Measurements from ENCODE around the gene FMO2.

Gene FMO2, protein sequence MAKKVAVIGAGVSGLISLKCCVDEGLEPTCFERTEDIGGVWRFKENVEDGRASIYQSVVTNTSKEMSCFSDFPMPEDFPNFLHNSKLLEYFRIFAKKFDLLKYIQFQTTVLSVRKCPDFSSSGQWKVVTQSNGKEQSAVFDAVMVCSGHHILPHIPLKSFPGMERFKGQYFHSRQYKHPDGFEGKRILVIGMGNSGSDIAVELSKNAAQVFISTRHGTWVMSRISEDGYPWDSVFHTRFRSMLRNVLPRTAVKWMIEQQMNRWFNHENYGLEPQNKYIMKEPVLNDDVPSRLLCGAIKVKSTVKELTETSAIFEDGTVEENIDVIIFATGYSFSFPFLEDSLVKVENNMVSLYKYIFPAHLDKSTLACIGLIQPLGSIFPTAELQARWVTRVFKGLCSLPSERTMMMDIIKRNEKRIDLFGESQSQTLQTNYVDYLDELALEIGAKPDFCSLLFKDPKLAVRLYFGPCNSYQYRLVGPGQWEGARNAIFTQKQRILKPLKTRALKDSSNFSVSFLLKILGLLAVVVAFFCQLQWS

GRCh38 chr1:171185091-171185490 lies at the start of gene FMO2:
TSS of gene FMO2 (plus strand) at chr1:171185300. CDS start at chr1:171185714, 414 bp downstream.
- no peak for DNase-seq (ENCODE audit: low read depth in 2 of 2, low spot score in 1 of 2)

DNA sequence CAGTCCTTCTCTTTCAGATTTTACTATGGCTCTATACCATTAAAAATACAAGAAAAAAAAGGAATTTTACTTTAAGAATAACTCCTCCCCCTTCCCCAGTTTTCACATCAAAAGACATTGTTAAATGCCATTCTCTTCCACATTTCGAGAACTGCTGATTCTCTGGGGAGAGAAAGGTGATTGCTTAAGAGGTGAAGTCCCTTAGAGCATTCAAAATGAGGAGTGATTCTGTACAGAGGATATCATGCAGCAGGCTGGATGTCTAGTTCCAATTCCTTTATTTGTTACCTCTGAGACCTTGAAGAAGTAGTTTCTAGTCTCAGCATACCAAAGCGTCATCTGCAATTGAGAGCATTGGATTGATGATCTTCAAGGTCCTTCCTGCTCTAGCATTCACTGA lies 47.5 kb upstream of the FMO2 start:
- DNase-seq (ENCODE audit: low read depth in 2 of 2, low spot score in 1 of 2), result no peak

DNA sequence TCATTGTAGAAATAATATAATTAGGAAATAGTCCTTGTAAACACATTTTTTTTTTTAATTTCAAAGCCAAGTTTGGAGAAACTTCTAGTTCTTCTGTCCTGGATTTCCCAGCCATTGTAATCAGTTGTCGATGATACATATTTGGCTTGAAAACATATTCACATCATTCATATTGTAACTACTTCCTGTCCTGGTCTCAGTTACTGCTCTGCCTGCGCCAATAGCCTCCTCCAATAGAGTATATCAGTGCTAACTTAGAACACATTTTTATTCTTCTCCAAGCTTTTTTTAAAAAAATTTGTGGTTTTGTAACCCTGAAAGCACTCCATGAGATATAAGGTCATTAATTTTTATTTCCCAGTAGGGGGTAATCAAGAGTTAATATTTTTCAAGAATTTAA lies 46.1 kb upstream of the FMO2 start:
- DNase-seq (ENCODE audit: low read depth in 2 of 2, low spot score in 1 of 2), result no peak

- DNase-seq (ENCODE audit: low read depth in 2 of 2, low spot score in 1 of 2), result no peak
Observed at GRCh38 chr1:171139890-171140289, 45.2 kb upstream of the FMO2 start.

DNA sequence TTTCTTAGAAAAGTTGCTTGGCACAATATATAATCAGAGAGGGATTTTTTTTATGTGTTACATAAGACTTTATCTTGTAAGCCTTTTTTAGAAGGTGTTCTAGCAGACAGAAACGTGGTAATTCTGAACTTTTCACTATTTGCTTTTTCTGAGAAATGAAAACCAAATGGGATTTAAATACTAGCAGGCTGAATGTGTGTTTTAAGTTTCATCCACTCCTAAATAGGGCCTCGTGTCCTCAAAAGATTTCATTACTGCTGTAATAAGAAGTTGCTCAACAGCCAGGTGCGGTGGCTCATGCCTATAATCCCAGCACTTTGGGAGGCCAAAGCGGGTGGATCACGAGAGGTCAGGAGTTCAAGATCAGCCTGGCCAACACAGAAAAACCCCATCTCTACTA lies 44.7 kb upstream of the FMO2 start:
- DNase-seq (ENCODE audit: low read depth in 2 of 2, low spot score in 1 of 2), result no peak

- DNase-seq (ENCODE audit: low read depth in 2 of 2, low spot score in 1 of 2), result no peak
Observed at GRCh38 chr1:171140956-171141687, 44.0 kb upstream of the FMO2 start.

GRCh38 chr1:171141688-171142415 lies 43.2 kb upstream of the FMO2 start:
- no peak for DNase-seq (ENCODE audit: low read depth in 2 of 2, low spot score in 1 of 2)

GRCh38 chr1:171142416-171143385 lies 42.4 kb upstream of the FMO2 start:
- no peak for DNase-seq (ENCODE audit: low read depth in 2 of 2, low spot score in 1 of 2)

DNA sequence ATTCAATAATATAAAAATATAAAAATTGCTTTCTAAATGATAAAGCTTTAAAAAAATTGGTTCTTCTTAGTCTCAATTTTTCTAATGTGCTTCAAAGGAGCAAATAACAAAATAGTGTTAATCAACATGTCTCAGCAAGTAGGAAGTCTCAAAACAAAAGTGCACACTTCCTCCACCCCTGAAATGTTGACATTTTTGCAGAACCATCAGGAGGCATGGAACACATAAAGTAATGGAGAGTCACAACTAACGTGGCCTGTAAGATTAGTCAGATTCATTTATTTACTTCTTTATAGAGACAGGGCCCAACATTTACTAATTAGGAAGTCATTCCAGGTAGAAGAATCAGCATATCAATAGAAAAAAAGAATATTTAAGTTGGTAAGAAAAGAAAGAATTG lies 34.9 kb upstream of the FMO2 start:
- DNase-seq (ENCODE audit: low read depth in 2 of 2, low spot score in 1 of 2), result no peak

- DNase-seq (ENCODE audit: low read depth in 2 of 2, low spot score in 1 of 2), result no peak
Observed at GRCh38 chr1:171152549-171152948, 32.6 kb upstream of the FMO2 start.

- no peak for DNase-seq (ENCODE audit: low read depth in 2 of 2, low spot score in 1 of 2)
Observed at GRCh38 chr1:171155484-171155883, 29.6 kb upstream of the FMO2 start.

DNA sequence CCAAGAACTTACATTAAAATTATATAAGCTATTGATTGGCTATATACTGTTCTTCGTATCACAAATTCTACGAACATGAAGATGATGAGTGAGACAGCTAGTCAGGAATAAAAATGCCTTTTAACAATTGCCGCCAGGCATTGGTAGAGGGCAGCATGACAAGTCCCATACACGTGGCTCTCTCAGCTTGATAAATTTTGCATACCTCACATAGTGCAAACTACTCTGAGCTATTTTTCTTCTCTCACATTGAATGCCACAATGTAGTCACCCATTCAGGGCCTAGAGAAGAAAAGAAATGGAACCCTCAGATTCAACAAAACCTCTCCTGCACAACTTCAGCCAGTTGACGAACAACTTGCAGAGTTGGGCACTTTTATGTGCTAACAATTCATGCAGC lies 27.0 kb upstream of the FMO2 start:
- DNase-seq (ENCODE audit: low read depth in 2 of 2, low spot score in 1 of 2), result no peak

- DNase-seq (ENCODE audit: low read depth in 2 of 2, low spot score in 1 of 2), result no peak
Observed at GRCh38 chr1:171158551-171158950, 26.5 kb upstream of the FMO2 start.

- DNase-seq (ENCODE audit: low read depth in 2 of 2, low spot score in 1 of 2), result no peak
Observed at GRCh38 chr1:171159148-171159547, 26.0 kb upstream of the FMO2 start.

DNA sequence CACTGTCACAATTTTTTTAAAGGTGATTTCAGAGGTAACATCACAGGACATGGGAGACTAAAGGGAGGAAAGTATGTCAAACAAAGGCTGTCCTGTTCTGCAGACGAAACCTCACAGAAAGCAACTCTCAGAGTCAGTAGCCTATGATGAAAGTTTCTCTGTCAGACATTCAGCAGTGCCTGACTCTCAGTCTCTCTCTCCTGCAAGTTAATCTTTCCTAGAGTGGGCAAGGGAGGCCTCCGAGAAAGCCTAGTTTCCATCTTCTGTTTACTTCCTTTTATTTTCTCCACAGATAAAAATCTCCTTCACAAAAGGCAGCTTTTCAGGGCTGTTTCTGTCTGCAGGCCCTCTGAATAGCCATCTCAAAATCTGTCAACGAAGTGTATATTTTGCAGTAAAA lies 24.9 kb upstream of the FMO2 start:
- DNase-seq (ENCODE audit: low read depth in 2 of 2, low spot score in 1 of 2), result no peak

DNA sequence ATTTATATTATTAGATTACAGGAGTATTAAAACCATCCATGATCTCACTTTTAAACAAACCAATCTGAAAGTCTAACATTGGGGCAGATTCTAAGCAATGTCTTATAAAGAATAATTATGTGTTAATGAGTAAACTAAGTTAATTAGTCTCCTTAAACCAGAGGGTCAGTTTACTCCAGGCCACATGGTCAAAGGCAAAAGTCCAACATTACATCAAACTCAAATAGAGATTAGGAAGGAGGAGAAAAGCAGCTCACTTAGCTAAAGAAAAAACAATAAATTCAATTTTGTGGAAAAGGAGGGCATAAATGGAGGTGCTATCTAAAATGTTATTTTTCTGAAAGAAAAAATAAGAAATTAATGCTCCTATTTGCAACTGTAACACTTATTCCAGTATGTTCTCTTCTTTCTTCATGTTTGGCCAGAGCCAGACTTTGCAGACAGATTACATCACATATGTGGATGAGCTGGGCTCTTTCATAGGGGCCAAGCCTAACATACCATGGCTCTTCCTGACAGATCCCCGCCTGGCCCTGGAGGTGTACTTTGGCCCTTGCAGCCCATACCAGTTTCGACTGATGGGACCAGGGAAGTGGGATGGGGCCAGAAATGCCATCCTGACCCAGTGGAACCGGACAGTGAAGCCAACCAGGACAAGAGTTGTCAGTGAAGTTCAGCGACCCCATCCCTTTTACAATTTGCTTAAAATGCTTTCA lies 24.3 kb upstream of the FMO2 start:
- DNase-seq (ENCODE audit: low read depth in 2 of 2, low spot score in 1 of 2), result no peak

DNA sequence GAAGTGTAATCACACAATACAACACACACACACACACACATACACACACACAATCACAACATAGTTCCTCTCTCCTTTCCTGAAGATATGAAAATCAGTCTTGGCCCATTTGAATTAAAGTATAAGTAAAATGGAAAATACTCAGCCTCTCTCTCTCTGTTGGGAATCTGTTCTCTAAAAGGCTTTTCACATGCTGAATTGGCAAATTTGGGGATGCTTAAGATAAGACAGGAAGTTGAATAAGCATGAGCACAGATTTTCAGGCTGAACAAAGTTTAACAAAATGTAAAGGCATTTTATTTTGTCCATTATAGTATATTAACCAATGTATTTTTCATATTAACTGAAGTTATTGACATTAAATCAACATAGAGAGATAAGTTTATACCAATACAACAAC lies 23.7 kb upstream of the FMO2 start:
- DNase-seq (ENCODE audit: low read depth in 2 of 2, low spot score in 1 of 2), result no peak

GRCh38 chr1:171166361-171166760 lies 18.7 kb upstream of the FMO2 start:
- DNase-seq (ENCODE audit: low read depth in 2 of 2, low spot score in 1 of 2), result no peak

DNA sequence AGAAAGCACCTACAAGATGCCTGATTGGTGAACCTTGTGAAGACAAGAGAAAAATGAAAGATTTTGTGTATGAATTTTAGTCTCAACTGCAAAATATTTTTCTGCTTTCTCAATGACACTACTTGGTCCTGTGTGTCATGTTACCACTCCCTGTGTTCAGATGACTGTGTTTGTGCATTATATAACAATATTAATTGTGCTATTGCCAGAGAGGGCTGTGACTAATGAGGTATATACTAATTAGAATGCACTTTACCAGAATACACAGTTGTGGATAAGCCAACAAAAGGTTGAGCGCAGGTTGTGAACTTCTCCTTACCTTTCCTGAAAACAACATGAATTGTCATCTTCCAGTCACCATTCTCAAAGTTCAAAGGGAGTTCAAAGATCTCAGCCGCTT lies 17.3 kb upstream of the FMO2 start:
- no peak for DNase-seq (ENCODE audit: low read depth in 2 of 2, low spot score in 1 of 2)

DNA sequence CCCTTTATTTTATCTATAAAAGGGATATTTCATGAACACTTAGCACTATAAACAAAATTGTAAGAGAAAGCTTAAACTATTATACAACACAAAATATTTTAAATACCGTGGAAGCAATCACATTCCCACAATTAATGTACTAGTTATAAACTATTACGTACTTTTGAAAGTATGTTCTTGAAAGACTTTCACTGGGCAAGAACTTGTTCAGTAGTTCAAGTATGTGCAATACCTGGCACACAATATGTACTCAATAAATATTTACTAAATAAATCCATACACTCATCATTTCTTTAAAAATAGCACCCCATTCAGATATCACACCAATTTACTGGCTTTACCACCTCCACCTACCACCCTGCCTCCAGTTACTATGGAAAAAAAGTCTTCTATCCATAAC lies 12.6 kb upstream of the FMO2 start:
- DNase-seq (ENCODE audit: low read depth in 2 of 2, low spot score in 1 of 2), result no peak

Data from stimulated activated CD8-positive, alpha-beta memory T cell treated with anti-CD3 and anti-CD28 coated beads, Interleukin-4, amount 100 ng/mL, for 1 hour (primary cell).